Astrocyte of the cerebellum (primary cell): Measurements from ENCODE around the gene CPN2.

Source experiments
- DNase-seq: peaks from one replicate; pipeline ENCODE4 v3.0.0-alpha.2; 2011; ENCODE audit warnings: low read depth
- H3K4me3 ChIP-seq: 2 replicates; pipeline ENCODE4 v1.5.1; 2011; ENCODE audit warnings: mild to moderate bottlenecking, low read depth, low read length, moderate library complexity
- CTCF ChIP-seq: IDR thresholded peaks from 2 replicates; pipeline ENCODE4 v1.5.1; 2012; ENCODE audit warnings: low read length, low read depth, moderate library complexity, mild to moderate bottlenecking; ENCODE audit errors: missing control alignments
- in situ Hi-C: cut with HindIII; loops from 2 replicates; pipeline ENCODE4 v1.10.0; 2017; ENCODE audit warnings: low sequenced_read_pairs

The CPN2 gene

GRCh38 chr3:194386648-194387047 lies 35.5 kb upstream of the CPN2 start:
- in situ Hi-C loops, result no loop called here
- H3K4me3 ChIP-seq, result no peak overlapping the region
- no peak for TF ChIP-seq CTCF
- no peak for DNase-seq

- DNase-seq, result no peak
- in situ Hi-C loops, result no loop called here
- H3K4me3 ChIP-seq, result no peak overlapping the region
- no peak for TF ChIP-seq CTCF
Observed at GRCh38 chr3:194386066-194386465, 34.9 kb upstream of the CPN2 start.

GRCh38 chr3:194384569-194385001 lies 33.5 kb upstream of the CPN2 start:
- H3K4me3 ChIP-seq, result no peak overlapping the region
- DNase-seq, result no peak
- no peak for TF ChIP-seq CTCF
- in situ Hi-C loops, result no loop called here

- TF ChIP-seq CTCF, result no peak
- DNase-seq, result no peak
- in situ Hi-C loops, result no loop called here
- H3K4me3 ChIP-seq, result no peak overlapping the region
Observed at GRCh38 chr3:194384156-194384555, 33.0 kb upstream of the CPN2 start.

- H3K4me3 ChIP-seq, result no peak overlapping the region
- TF ChIP-seq CTCF, result no peak
- in situ Hi-C loops, result no loop called here
- DNase-seq, result no peak
Observed at GRCh38 chr3:194383276-194383940, 32.3 kb upstream of the CPN2 start.

- no peak overlapping the region for H3K4me3 ChIP-seq
- no peak for TF ChIP-seq CTCF
- DNase-seq, result no peak
- in situ Hi-C loops, result no loop called here
Observed at GRCh38 chr3:194382892-194383223, 31.7 kb upstream of the CPN2 start.
